Choroid plexus epithelial cell (primary cell): ENCODE measurements around the gene FANCI.

Experiments used
- DNase-seq: peaks from one replicate; pipeline ENCODE4 v3.0.0-alpha.2; 2010; ENCODE audit warnings: low read depth
- H3K4me3 ChIP-seq: 2 replicates; pipeline ENCODE4 v1.5.1; 2011; ENCODE audit warnings: low read depth, mild to moderate bottlenecking, control low read depth, low read length, moderate library complexity
- CTCF ChIP-seq: conservative IDR thresholded peaks from 2 replicates; pipeline ENCODE4 v1.5.1; 2011; ENCODE audit warnings: low read depth, mild to moderate bottlenecking, control low read depth, inconsistent platforms, low read length, moderate library complexity

The FANCI gene

GRCh38 chr15:89319678-89320077 is 75.9 kb downstream of the FANCI start:
- no peak overlapping the region for H3K4me3 ChIP-seq
- DNase-seq: no peak
- TF ChIP-seq CTCF: no peak

GRCh38 chr15:89320200-89320599 is 76.4 kb downstream of the FANCI start:
- TF ChIP-seq CTCF: no peak
- no peak for DNase-seq
- H3K4me3 ChIP-seq: no peak overlapping the region

GRCh38 chr15:89321521-89322410 is 78.0 kb downstream of the FANCI start:
- TF ChIP-seq CTCF: no peak
- no peak overlapping the region for H3K4me3 ChIP-seq
- DNase-seq: no peak

- TF ChIP-seq CTCF: no peak
- DNase-seq: no peak
These were observed 79.0 kb downstream of the FANCI start for GRCh38 chr15:89322822-89323221.

GRCh38 chr15:89323825-89324224 is 80.0 kb downstream of the FANCI start:
- no peak for DNase-seq
- TF ChIP-seq CTCF: no peak
- no peak overlapping the region for H3K4me3 ChIP-seq

More at GRCh38 chr15:89322822-89323221, 79.0 kb downstream of the FANCI start:
- H3K4me3 ChIP-seq: no peak overlapping the region

GRCh38 chr15:89325039-89325803 is 81.4 kb downstream of the FANCI start:
- TF ChIP-seq CTCF: no peak
- no peak overlapping the region for H3K4me3 ChIP-seq
- no peak for DNase-seq
